ENCODE measurements around the gene PLEKHH2.
A peak's percentile ranks its signal among the peaks of the same experiment; 100 is the strongest.

Gene PLEKHH2

DNA sequence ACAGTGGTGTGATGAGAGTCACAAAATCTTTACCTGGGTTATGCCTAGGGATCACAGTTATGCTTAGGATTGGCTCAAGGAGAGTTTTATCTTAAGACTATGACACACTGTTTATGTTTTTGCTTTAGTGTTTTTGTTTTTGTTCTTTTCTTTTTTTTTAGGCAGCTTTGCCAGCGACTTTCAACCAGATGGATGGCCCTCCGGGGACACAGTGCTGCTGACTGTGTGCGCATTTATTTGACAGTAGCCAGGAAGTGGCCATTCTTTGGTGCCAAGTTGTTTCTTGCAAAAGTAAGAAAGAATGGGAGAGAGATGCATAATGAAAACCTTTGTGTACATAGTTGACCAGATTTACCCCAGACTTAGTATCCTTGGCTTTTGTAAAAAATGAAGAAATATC, 121.7 kb downstream of the PLEKHH2 start:
- no peak for DNase-seq (ENCODE audit: extremely low read depth, low read depth)
- H3K4me3 ChIP-seq (replicated peaks; ENCODE audit: low read depth, low read length) = no peak overlapping the region
- TF ChIP-seq, protein P1, sequence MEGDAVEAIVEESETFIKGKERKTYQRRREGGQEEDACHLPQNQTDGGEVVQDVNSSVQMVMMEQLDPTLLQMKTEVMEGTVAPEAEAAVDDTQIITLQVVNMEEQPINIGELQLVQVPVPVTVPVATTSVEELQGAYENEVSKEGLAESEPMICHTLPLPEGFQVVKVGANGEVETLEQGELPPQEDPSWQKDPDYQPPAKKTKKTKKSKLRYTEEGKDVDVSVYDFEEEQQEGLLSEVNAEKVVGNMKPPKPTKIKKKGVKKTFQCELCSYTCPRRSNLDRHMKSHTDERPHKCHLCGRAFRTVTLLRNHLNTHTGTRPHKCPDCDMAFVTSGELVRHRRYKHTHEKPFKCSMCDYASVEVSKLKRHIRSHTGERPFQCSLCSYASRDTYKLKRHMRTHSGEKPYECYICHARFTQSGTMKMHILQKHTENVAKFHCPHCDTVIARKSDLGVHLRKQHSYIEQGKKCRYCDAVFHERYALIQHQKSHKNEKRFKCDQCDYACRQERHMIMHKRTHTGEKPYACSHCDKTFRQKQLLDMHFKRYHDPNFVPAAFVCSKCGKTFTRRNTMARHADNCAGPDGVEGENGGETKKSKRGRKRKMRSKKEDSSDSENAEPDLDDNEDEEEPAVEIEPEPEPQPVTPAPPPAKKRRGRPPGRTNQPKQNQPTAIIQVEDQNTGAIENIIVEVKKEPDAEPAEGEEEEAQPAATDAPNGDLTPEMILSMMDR (IDR thresholded peaks at IDR 0.05; ENCODE audit: low read depth, low read length, missing control alignments) = no peak

DNA sequence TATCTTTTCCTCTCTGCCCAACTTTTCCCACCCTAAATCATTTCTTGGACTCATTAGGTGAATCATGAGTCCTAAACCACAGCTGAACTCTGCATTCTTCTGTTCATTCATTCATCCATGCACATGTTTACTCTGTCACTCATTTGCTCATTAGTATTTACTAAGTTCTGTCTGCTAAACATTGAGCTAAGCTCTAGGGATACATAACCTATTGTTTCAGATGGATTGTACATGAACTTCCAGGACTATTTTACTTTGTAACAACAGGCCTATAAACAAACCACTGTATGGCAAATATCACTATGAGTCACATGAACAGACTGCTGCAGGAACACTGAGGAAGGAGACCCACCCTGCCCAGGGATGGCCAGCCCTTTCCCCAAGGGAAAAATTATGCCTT, 122.1 kb downstream of the PLEKHH2 start:
- DNase-seq (ENCODE audit: extremely low read depth, low read depth) = peak; percentile 29
- TF ChIP-seq, protein P1 (IDR thresholded peaks at IDR 0.05; ENCODE audit: low read depth, low read length, missing control alignments) = no peak
- H3K4me3 ChIP-seq (replicated peaks; ENCODE audit: low read depth, low read length) = no peak overlapping the region

DNA sequence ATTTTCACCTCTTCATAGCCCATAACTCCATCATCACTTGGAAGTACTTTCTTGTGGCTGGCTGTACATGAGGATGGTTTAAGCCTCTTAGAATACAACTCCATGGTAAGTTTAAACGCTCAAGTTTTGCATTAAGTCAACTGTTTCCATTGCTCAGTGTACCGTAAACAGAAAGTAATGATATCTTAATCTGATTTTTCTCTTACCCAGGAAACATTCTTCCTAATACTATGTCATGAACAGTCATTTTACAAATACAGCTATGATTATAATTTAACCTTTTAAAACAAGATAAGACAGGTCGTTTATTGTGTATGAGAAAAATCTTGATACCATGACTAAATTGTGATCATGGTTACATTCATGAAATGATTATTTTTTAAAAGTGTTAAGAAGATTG, 125.2 kb downstream of the PLEKHH2 start:
- DNase-seq (ENCODE audit: extremely low read depth, low read depth) = no peak
- H3K4me3 ChIP-seq (replicated peaks; ENCODE audit: low read depth, low read length) = no peak overlapping the region
- TF ChIP-seq, protein P1 (IDR thresholded peaks at IDR 0.05; ENCODE audit: low read depth, low read length, missing control alignments) = no peak

DNA sequence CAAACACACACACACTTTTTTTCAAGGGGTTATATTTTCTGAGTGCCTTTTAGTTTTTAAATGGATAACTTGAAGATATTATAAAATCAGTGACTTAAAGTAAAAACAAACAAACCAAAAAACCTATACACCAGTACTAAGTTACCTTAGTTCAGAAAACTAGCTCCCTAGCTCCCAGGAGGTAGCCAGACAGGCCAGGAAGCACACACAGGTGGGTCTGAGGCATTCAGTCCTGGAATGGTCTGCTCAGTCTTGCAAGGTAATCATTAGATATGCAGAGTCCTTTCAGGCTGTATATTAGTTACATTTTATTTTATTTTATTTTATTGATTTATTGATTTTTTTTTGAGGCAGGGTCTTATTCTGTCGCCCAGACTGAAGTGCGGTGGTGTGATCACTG, 126.0 kb downstream of the PLEKHH2 start:
- DNase-seq (ENCODE audit: extremely low read depth, low read depth) = no peak
- TF ChIP-seq, protein P1 (IDR thresholded peaks at IDR 0.05; ENCODE audit: low read depth, low read length, missing control alignments) = no peak
- H3K4me3 ChIP-seq (replicated peaks; ENCODE audit: low read depth, low read length) = no peak overlapping the region

DNA sequence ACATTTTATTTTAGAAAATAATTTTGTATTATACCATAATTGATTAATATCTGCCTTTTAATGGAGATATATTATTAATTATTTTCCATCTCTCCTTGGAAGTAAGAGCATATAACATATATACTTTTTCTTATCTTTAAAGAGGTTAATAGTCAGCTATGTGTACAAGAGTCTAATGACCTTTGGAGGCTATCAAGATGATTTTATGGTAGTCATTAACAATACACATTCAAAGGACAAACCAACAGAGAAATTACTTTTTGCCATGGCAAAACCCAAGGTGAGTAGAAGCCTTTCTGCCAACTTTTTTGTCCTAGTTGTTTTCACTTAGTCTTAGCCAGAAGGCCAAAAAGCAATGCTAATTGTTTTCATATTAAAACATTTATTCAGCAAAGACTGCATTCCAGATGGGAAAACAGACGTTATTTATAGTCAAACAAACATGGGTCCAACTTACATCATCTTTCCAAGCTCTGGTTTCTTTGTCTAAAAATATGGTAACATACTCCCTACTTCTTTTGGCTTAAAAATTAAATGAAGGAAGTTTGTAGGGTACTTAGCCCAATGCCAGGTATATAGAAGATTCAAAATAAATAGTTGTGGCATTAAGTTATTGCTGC, 127.1 kb downstream of the PLEKHH2 start:
- no peak overlapping the region for H3K4me3 ChIP-seq (replicated peaks; ENCODE audit: low read depth, low read length)
- TF ChIP-seq, protein P1 (IDR thresholded peaks at IDR 0.05; ENCODE audit: low read depth, low read length, missing control alignments) = no peak
- no peak for DNase-seq (ENCODE audit: extremely low read depth, low read depth)

DNA sequence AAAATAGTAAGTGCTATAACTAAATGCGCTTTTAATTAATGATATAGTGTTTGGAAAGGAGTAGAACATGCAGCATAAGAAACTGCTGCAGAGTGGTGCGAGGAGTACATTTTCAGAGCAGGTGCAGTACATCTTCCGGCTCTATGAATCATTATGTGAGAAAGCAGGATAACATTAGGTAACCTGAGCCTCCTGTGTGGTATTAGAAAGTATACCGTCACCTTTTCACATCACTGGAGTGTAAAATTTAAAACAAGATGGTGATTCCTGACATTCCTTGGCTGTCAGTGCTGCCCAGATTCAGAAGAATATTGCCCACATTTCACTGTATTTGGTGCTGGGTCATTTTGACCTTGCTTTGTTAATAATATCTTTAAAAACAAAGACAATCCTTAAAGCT, 128.9 kb downstream of the PLEKHH2 start:
- TF ChIP-seq, protein P1 (IDR thresholded peaks at IDR 0.05; ENCODE audit: low read depth, low read length, missing control alignments) = no peak
- no peak overlapping the region for H3K4me3 ChIP-seq (replicated peaks; ENCODE audit: low read depth, low read length)
- DNase-seq (ENCODE audit: extremely low read depth, low read depth) = no peak
